Endodermal cell (in vitro differentiated cells): ENCODE measurements around the gene TEX22. TPM values are rescaled to one million over a fixed set of nuclear protein-coding genes. Genes with fewer than 3 reads are reported as not detected.

Experiments used
- DNase-seq: peaks from one replicate; pipeline ENCODE4 v3.0.0-alpha.2; 2017
- H3K27ac ChIP-seq: 2 replicates; pipeline ENCODE4 v1.5.1; 2013; ENCODE audit warnings: mild to moderate bottlenecking, low read depth, low read length, moderate library complexity
- H3K27me3 ChIP-seq: 2 replicates; pipeline ENCODE4 v1.6.1; 2013; ENCODE audit warnings: mild to moderate bottlenecking, low read length, moderate library complexity; ENCODE audit not compliant: insufficient read depth, control insufficient read depth, poor library complexity, severe bottlenecking
- H3K36me3 ChIP-seq: 2 replicates; pipeline ENCODE4 v1.7.0; 2013; ENCODE audit warnings: mild to moderate bottlenecking, low read length, moderate library complexity; ENCODE audit not compliant: control insufficient read depth, insufficient read depth
- H3K4me1 ChIP-seq: one replicate; pipeline ENCODE4 v1.7.0; 2013; ENCODE audit warnings: low read length; ENCODE audit not compliant: control insufficient read depth, insufficient read depth
- H3K4me3 ChIP-seq: 2 replicates; pipeline ENCODE4 v1.5.1; 2013; ENCODE audit warnings: mild to moderate bottlenecking, low read length, moderate library complexity
- H3K9ac ChIP-seq: 2 replicates; pipeline ENCODE4 v1.6.1; 2013; ENCODE audit warnings: mild to moderate bottlenecking, low read length, moderate library complexity; ENCODE audit not compliant: poor library complexity, severe bottlenecking; ENCODE audit errors: extremely low read depth
- H3K9me3 ChIP-seq: 2 replicates; pipeline ENCODE4 v1.6.1; 2013; ENCODE audit warnings: mild to moderate bottlenecking, low read length, moderate library complexity; ENCODE audit not compliant: control insufficient read depth
- H3K27ac Mint-ChIP-seq: 2 replicates; pipeline ENCODE4 v1.8.0; 2020; ENCODE audit warnings: mixed read lengths
- H3K27me3 Mint-ChIP-seq: 2 replicates; pipeline ENCODE4 v1.8.0; 2021; ENCODE audit warnings: mild to moderate bottlenecking, mixed read lengths; ENCODE audit not compliant: insufficient read depth
- H3K36me3 Mint-ChIP-seq: 2 replicates; pipeline ENCODE4 v1.8.0; 2020; ENCODE audit warnings: low read depth, mixed read lengths
- H3K4me1 Mint-ChIP-seq: 2 replicates; pipeline ENCODE4 v1.8.0; 2020; ENCODE audit warnings: mixed read lengths
- H3K4me3 Mint-ChIP-seq: 2 replicates; pipeline ENCODE4 v1.8.0; 2020; ENCODE audit warnings: mild to moderate bottlenecking, moderate library complexity, mixed read lengths
- H3K9me3 Mint-ChIP-seq: 2 replicates; pipeline ENCODE4 v1.8.0; 2020; ENCODE audit warnings: mild to moderate bottlenecking, mixed read lengths
- CTCF ChIP-seq: fragments of 200-600 bp; sonication (generic); conservative IDR thresholded peaks from 2 replicates; pipeline ENCODE4 v1.5.0; 2021; ENCODE audit warnings: antibody characterized with exemption, mild to moderate bottlenecking
- WGBS, 2 experiments: methylation state at CpG; one replicate each; pipeline versions ENCODE4 v1.1.5 to v1.1.7; 2013; ENCODE audit warnings: missing lambda C conversion rate in 2 of 2, mixed read lengths in 1 of 2; ENCODE audit not compliant: insufficient coverage in 1 of 2, insufficient read length in 1 of 2; 5-methylcytosine and 5-hydroxymethylcytosine counted together
- total RNA-seq, 2 donors: library from RNA; stranded (reverse); fragmentation: NEBNext Ultra II Directional in 1 of 2; extraction: Animal tissue kit (Norgen Biotek cat#: 25700) in 1 of 2; gene quantifications; 2 replicates in 1 of 2; 3 replicates in 1 of 2; pipeline ENCODE4 v1.2.1, GENCODE V29; 2021

Gene TEX22
- total RNA-seq, 2 donors from 2014 or later: 1.9 to 3.5 TPM

GRCh38 chr14:105455766-105456660 is 57.7 kb downstream of the TEX22 start:
- peak overlapping the region; percentile 48 for H3K27ac Mint-ChIP-seq
- H3K36me3 ChIP-seq: peaks cover 39% of the 10 kb centered on the region
- H3K27me3 ChIP-seq: no peaks in the 10 kb centered on the region
- TF ChIP-seq CTCF: no peak
- H3K27me3 Mint-ChIP-seq: no peaks in the 10 kb centered on the region
- DNase-seq: no peak
- no peak overlapping the region for H3K27ac ChIP-seq
- H3K9ac ChIP-seq: no peak overlapping the region
- H3K9me3 Mint-ChIP-seq: no peaks in the 10 kb centered on the region
- no peaks in the 10 kb centered on the region for H3K4me1 ChIP-seq
- H3K36me3 Mint-ChIP-seq: peaks cover 44% of the 10 kb centered on the region
- H3K4me1 Mint-ChIP-seq: no peaks in the 10 kb centered on the region
- H3K4me3 Mint-ChIP-seq: no peak overlapping the region
- WGBS, 2 experiments: 89% methylated on average over 18 to 22 of the region's 22 CpGs
- H3K9me3 ChIP-seq: no peaks in the 10 kb centered on the region
- no peak overlapping the region for H3K4me3 ChIP-seq

- Mint-ChIP-seq H3K27ac (no peak overlapping the region), H3K9me3 (no peaks in the 10 kb centered on the region), H3K4me1 (no peaks in the 10 kb centered on the region), H3K27me3 (no peaks in the 10 kb centered on the region), H3K36me3 (peaks cover 46% of the 10 kb centered on the region), H3K4me3 (no peak overlapping the region)
- Histone ChIP-seq H3K9me3 (no peaks in the 10 kb centered on the region), H3K9ac (no peak overlapping the region), H3K4me3 (no peak overlapping the region), H3K36me3 (peaks cover 40% of the 10 kb centered on the region), H3K27ac (no peak overlapping the region), H3K27me3 (no peaks in the 10 kb centered on the region), H3K4me1 (no peaks in the 10 kb centered on the region)
- 95 to 96% methylated on average over 21 to 22 of the region's 22 CpGs for WGBS, 2 experiments
- no peak for TF ChIP-seq CTCF
- no peak for DNase-seq
Measured at GRCh38 chr14:105456736-105457617, 58.6 kb downstream of the TEX22 start.

- Histone ChIP-seq H3K27me3 (no peaks in the 10 kb centered on the region), H3K4me3 (no peak overlapping the region), H3K36me3 (peaks cover 30% of the 10 kb centered on the region), H3K4me1 (no peaks in the 10 kb centered on the region), H3K27ac (no peak overlapping the region), H3K9ac (no peak overlapping the region), H3K9me3 (no peaks in the 10 kb centered on the region)
- Mint-ChIP-seq H3K4me1 (no peaks in the 10 kb centered on the region), H3K4me3 (no peak overlapping the region), H3K9me3 (no peaks in the 10 kb centered on the region), H3K27ac (no peak overlapping the region), H3K27me3 (no peaks in the 10 kb centered on the region), H3K36me3 (peaks cover 38% of the 10 kb centered on the region)
- 86 to 100% methylated on average over 5 to 18 of the region's 18 CpGs for WGBS, 2 experiments
- no peak for TF ChIP-seq CTCF
- no peak for DNase-seq
Measured at GRCh38 chr14:105458010-105458409, 59.7 kb downstream of the TEX22 start.
